GM19240 (cell line): ENCODE data around the gene PIM1.
"Not testable (repeated sequence)": the region's sequence is repeated elsewhere in the genome, so short reads cannot be mapped to it uniquely, and the experiment has no call there.

Experiments used
- DNase-seq: peaks from one replicate; pipeline ENCODE4 v3.0.0; 2011; ENCODE audit warnings: low spot score; ENCODE audit not compliant: insufficient read length

PIM1 gene

GRCh38 chr6:37187321-37188022 is 17.5 kb downstream of the PIM1 start:
- no peak for DNase-seq

GRCh38 chr6:37188962-37189510 is 19.1 kb downstream of the PIM1 start:
- DNase-seq: no peak

- no peak for DNase-seq
Observed at GRCh38 chr6:37190159-37190535, 20.2 kb downstream of the PIM1 start.

- no peak for DNase-seq
Observed at GRCh38 chr6:37192666-37193065, 22.7 kb downstream of the PIM1 start.

- DNase-seq: not testable (repeated sequence)
Observed at GRCh38 chr6:37194886-37195285, 24.9 kb downstream of the PIM1 start.

GRCh38 chr6:37196451-37196850 is 26.5 kb downstream of the PIM1 start:
- DNase-seq: not testable (repeated sequence)

GRCh38 chr6:37200085-37200484 is 30.1 kb downstream of the PIM1 start:
- DNase-seq: no peak

- no peak for DNase-seq
Observed at GRCh38 chr6:37201726-37202125, 31.8 kb downstream of the PIM1 start.

- no peak for DNase-seq
Observed at GRCh38 chr6:37202788-37203491, 33.0 kb downstream of the PIM1 start.

- no peak for DNase-seq
Observed at GRCh38 chr6:37204014-37204751, 34.2 kb downstream of the PIM1 start.

GRCh38 chr6:37205175-37205996 is 35.4 kb downstream of the PIM1 start:
- no peak for DNase-seq

- DNase-seq: no peak
Observed at GRCh38 chr6:37205997-37206340, 36.0 kb downstream of the PIM1 start.

- DNase-seq: no peak
Observed at GRCh38 chr6:37206622-37207021, 36.7 kb downstream of the PIM1 start.

GRCh38 chr6:37207903-37208456 is 38.0 kb downstream of the PIM1 start:
- peak; percentile 73 for DNase-seq

- no peak for DNase-seq
Observed at GRCh38 chr6:37208793-37209192, 38.8 kb downstream of the PIM1 start.

- no peak for DNase-seq
Observed at GRCh38 chr6:37209461-37210205, 39.7 kb downstream of the PIM1 start.

GRCh38 chr6:37210313-37210968 is 40.5 kb downstream of the PIM1 start:
- DNase-seq: peak; percentile 36

- DNase-seq: no peak
Observed at GRCh38 chr6:37212268-37212667, 42.3 kb downstream of the PIM1 start.

GRCh38 chr6:37218061-37218460 is 48.1 kb downstream of the PIM1 start:
- no peak for DNase-seq

- DNase-seq: no peak
Observed at GRCh38 chr6:37218511-37218910, 48.6 kb downstream of the PIM1 start.
